ENCODE measurements around the gene PSMB5.
A peak's percentile ranks its signal among the peaks of the same experiment; 100 is the strongest.
"Not testable (repeated sequence)": the region's sequence is repeated elsewhere in the genome, so short reads cannot be mapped to it uniquely, and the experiment has no call there.

Gene PSMB5

GRCh38 chr14:23013749-23014054 is 21.0 kb downstream of the PSMB5 start:
- DNase-seq (ENCODE audit: low spot score) = not testable (repeated sequence)

GRCh38 chr14:23013054-23013748 is 21.5 kb downstream of the PSMB5 start:
- DNase-seq (ENCODE audit: low spot score) = no peak

- peak; percentile 76 for DNase-seq (ENCODE audit: low spot score)
These were observed 24.6 kb downstream of the PSMB5 start, which contains the start of gene C14orf93 for GRCh38 chr14:23009939-23010726. C14orf93 (minus strand) TSS chr14:23010143; CDS start chr14:22999023, 11,120 bp downstream.

GRCh38 chr14:23009483-23009938 is 25.2 kb downstream of the PSMB5 start:
- DNase-seq (ENCODE audit: low spot score) = no peak

- no peak for DNase-seq (ENCODE audit: low spot score)
These were observed 25.9 kb downstream of the PSMB5 start for GRCh38 chr14:23008831-23009230.

GRCh38 chr14:23006544-23007419 is 27.9 kb downstream of the PSMB5 start:
- peak; percentile 100 for DNase-seq (ENCODE audit: low spot score)

GRCh38 chr14:23006188-23006534 is 28.5 kb downstream of the PSMB5 start:
- DNase-seq (ENCODE audit: low spot score) = no peak

GRCh38 chr14:23005451-23006187 is 29.1 kb downstream of the PSMB5 start:
- no peak for DNase-seq (ENCODE audit: low spot score)

- DNase-seq (ENCODE audit: low spot score) = not testable (repeated sequence)
These were observed 30.4 kb downstream of the PSMB5 start for GRCh38 chr14:23004274-23004673.

- no peak for DNase-seq (ENCODE audit: low spot score)
These were observed 32.1 kb downstream of the PSMB5 start for GRCh38 chr14:23002592-23002991.

- DNase-seq (ENCODE audit: low spot score) = no peak
These were observed 33.8 kb downstream of the PSMB5 start for GRCh38 chr14:23000860-23001259.

- DNase-seq (ENCODE audit: low spot score) = no peak
These were observed 36.2 kb downstream of the PSMB5 start for GRCh38 chr14:22998329-22999012.

- DNase-seq (ENCODE audit: low spot score) = no peak
These were observed 36.9 kb downstream of the PSMB5 start for GRCh38 chr14:22997676-22998323.

- no peak for DNase-seq (ENCODE audit: low spot score)
These were observed 37.7 kb downstream of the PSMB5 start for GRCh38 chr14:22996768-22997654.

GRCh38 chr14:22995889-22996625 is 38.6 kb downstream of the PSMB5 start:
- DNase-seq (ENCODE audit: low spot score) = no peak

- peak; percentile 61 for DNase-seq (ENCODE audit: low spot score)
These were observed 39.9 kb downstream of the PSMB5 start for GRCh38 chr14:22994762-22995275.

GRCh38 chr14:22993517-22993916 is 41.2 kb downstream of the PSMB5 start:
- no peak for DNase-seq (ENCODE audit: low spot score)

GRCh38 chr14:22991852-22992251 is 42.8 kb downstream of the PSMB5 start:
- DNase-seq (ENCODE audit: low spot score) = no peak

GRCh38 chr14:22987291-22987690 is 47.4 kb downstream of the PSMB5 start:
- DNase-seq (ENCODE audit: low spot score) = no peak
